Sciatic nerve (tissue), 2 donors: ENCODE results near the gene KIT. TPM values are rescaled to one million over a fixed set of nuclear protein-coding genes. Genes with fewer than 3 reads are reported as not detected.

Experiments used
- ATAC-seq: fragments of 200-7000 bp; cut with Tn5 transposase; one replicate; pipeline ENCODE4 v1.9.1; 2020; ENCODE audit warnings: mild to moderate bottlenecking, moderate library complexity
- DNase-seq: peaks from one replicate; pipeline ENCODE4 v3.0.0-alpha.2; 2020; ENCODE audit warnings: low spot score
- intact Hi-C: fragments of 100-400 bp; cut with DNase I; formaldehyde crosslinking; loops from one replicate; pipeline ENCODE4 v1.14.2; 2022
- total RNA-seq: library from RNA; stranded (reverse); fragmentation: NEBNext Ultra II Directional; extraction: Animal tissue kit (Norgen Biotek cat#: 25700); gene quantifications from one replicate; pipeline ENCODE4 v1.2.1, GENCODE V29; 2021
- donor health status: DM: no; HTN: no; CAD: no.
- donor health status: DM: no; HTN: no; CAD: no.

KIT gene
- total RNA-seq, 1 donor from 2014 or later, result 4.9 TPM

DNA sequence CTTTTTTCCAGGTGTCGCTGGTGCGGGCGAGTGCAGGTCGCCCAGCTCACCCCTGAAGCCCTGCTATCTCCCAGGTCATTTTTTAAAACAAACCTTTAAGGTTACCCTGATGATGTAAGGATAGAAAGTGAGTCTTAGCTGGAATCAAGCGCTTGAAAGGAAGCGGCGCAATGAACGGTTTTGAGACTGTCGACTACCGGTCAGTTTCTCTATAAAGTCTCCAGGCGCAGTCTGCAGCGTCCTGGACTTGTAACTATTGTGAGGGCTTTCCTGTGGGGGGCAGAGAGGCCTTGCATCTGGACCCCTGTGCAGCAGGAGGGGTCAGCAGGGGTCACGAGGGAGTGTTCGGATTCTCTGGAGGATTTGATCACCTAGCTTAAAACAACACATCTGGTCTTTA is 1.6 kb downstream of the KIT start:
- intact Hi-C loops, result no loop called here
- DNase-seq, result no peak
- peak; percentile 48 for ATAC-seq

DNA sequence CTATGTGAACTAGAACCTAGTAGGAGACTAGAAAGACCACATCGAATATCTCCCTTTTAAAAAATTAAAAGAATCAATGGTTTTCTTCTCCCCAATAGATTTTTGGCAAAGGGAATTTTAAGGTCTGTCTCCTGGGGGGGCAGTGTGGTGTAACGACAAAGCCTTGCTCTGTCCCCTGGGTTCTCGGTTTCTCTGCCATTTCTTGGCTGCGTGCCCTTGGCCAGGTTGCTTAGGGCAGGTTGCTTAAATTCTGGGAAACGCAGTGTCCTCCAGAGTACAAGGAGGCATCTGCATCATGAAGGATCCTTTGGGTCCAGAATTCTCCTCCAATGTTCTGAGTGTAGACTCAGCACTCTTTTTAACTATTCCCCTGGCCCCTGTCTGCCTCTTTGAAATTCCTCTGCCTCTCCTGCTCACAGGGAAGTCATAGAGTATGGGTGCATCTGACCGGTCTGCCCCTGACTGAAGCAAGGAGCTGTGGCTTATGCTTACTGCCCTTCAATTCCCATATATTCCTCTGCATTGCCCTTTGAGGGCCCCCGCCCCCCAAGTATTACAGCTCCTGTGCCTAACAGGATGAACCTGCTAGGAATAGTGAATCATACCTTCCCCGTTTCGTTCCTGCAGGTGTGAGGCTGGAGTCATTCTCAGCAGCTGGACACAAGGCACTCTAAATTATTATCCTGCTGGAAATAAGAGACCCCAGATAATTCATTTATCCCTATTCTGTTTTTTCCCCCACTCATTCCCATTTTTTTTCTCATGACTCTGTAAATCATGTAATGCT is 2.2 kb downstream of the KIT start:
- no peak for DNase-seq

DNA sequence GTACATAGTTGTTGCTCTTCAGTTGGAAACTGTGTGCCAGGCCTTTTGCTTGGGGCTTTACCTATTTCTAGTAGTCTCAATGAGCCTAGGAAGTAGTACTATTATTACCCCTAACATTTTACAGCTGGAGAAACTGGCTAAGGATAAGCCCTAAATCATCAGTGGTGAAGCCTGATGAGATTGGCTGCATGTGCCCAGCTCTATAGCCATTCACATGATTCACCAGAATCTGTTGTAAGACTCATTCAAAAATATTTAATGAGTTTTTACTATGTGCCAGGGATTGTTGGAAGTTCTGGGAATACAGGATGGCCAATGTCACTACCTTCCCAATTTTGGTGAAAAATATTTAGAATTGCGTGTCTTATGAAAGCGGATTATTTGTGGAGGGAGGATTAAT is 2.8 kb downstream of the KIT start:
- no peak for ATAC-seq
- intact Hi-C loops, result no loop called here
- DNase-seq, result no peak

More for the DNA sequence above, 2.2 kb downstream of the KIT start:
- ATAC-seq, result no peak
- intact Hi-C loops, result no loop called here

DNA sequence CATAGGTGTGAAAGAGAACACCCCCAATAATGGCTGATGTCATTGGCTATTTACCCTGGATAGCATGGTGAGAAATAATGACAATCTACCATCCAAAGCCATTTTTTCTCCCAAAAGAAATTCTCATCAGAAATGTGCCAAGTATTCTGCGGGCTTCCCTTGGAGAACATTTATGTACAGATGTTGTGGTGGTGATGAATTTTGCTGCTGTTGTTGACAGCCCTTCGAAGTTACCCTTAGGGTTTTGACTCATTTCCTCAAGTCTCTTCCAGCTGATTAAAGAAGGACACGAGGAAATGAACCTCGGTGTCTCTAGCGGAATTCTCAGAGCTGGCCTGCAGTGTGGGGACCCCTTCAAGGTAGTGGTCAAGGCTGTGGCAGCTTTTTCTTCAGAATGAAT is 3.4 kb downstream of the KIT start:
- DNase-seq (no peak), ATAC-seq (no peak)
- intact Hi-C loops, result no loop called here

DNA sequence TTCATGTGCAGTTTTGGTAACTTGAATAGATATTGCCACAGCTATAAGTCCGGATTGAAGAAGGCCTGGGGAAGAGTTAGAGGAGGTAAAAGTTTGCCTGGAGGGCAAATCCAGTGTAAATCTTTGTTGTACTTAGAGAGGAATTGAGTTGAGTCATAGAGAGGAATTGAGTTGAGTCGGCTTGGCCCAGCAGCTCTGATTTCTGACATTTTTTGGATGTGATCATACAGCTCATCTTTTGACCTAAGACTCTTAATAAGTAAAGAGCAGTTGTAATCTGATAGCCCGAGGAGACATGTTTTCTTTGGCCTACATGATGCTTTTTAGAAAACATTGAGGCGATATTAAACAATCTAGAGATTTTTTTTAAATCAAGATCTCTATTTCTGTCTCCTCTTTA is 3.9 kb downstream of the KIT start:
- intact Hi-C loops, result no loop called here
- ATAC-seq (no peak), DNase-seq (no peak)

DNA sequence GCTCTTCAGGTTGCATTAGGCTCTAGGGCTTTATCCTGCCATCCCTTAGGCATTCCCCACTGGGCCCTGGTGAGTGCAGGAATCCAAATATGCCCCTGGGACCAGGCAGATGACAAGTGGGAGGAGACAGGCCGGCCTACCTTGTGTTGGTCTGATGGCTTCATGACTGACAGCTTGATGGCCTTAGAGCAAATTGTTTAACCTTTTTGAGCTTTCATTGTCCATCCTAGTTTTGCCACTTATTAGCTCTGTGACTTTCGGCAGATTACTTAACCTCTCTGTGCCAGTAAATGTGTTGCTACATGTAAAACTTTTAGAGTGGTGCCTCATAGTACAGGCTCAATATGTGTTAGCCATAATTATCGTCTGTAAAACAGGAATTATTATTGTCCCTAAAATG is 4.4 kb downstream of the KIT start:
- intact Hi-C loops, result no loop called here
- DNase-seq, result no peak
- no peak for ATAC-seq

DNA sequence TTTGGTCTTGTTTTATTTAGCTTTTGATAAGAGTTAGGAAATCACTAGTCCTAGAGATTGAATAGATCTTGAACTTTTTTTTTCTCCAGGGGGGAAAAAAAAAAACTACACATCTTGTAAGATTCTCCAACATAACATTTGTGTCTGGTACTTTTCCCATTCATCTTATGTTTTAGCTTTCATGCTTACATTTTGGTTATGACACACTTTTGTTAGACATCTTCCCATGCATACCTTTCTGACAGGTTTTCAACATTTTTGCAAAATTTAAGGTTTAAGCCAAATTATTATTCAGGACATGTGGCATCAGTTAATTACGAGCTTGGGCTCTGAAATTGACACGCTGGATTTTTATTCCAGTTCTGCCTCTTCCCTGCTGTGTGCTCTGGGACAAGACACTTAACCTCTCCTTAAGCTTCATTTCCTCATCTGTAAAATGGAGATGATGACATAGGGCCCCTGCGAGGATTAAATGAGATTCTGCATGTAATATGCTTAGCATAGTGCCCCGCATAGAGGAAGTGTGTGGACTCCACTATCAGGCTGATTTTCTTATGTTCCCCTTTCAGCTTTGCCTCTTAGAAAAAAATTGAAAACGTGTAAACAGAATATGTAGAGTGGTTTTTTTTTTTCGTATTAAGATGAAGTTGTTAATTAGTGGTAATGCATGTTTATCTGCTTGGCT is 5.3 kb downstream of the KIT start:
- intact Hi-C loops, result no loop called here
- ATAC-seq (no peak), DNase-seq (no peak)

DNA sequence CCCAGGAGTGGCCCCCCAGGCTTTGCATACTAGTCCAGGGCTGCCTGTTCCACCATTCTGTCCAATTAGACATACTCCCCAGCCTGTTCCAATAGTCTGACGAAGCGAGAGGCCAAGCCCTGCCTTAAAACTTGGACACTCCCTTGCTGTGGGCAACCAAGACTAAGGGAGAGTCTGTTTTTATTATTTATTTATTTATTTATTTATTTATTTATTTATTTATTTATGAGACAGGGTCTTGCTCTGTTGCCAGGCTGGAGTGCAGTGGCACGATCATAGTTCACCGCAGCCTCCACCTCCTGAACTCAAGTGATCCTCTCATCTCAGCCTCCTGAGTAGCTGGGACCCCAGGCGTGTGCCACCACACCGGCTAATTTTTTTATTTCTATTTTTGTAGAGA is 6.6 kb downstream of the KIT start:
- DNase-seq (no peak), ATAC-seq (no peak)
- intact Hi-C loops, result no loop called here

DNA sequence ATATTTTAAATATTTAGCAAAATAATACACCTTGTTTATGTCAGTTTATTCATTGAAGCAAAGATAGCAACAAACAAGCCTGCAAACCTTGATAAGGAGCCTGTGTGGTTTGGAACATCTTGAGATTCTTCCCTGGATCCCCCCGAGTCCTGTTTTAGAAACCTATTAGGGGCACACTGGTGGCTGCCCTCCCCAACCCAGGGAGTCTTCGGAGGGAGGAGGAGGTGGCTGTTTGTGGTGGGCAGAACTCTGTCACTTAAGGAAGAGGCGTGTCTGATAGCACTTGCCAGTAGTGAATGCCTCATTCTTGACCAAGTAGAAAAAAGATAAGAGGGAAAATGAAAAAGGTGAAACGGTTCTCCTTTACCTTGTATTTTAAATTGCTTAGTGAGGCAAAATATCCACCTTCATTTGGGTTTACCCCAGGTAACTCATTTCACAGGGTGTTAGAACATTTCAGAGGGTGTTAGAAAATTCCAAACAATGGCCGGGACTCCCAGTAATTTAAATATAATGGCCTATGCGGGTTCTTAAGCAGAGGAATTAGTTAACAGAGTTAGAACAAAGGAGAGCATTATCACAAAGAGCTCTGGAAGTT is 10.4 kb downstream of the KIT start:
- no peak for DNase-seq
- no peak for ATAC-seq
- intact Hi-C loops, result no loop called here

DNA sequence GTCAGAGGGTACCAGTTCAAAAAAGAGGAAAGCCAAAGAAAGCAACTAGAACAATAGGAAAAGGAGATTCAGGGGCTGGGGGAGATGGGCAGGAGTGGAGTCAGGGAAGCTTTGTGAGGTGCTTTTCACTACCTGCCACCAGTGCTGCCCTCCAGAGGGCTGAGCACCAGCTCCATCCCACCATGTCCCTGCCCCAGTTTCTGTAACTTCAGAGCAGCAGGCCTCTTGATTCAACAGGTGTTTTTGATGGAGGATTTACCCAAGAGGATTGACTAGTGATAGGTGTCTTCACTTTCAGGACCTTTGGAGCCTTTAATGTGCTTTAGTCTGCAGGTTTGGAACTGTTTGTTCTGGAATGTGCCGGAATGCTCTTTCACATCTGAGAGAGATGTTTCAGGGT is 12.1 kb downstream of the KIT start:
- DNase-seq, result no peak
- no peak for ATAC-seq
- intact Hi-C loops, result no loop called here

DNA sequence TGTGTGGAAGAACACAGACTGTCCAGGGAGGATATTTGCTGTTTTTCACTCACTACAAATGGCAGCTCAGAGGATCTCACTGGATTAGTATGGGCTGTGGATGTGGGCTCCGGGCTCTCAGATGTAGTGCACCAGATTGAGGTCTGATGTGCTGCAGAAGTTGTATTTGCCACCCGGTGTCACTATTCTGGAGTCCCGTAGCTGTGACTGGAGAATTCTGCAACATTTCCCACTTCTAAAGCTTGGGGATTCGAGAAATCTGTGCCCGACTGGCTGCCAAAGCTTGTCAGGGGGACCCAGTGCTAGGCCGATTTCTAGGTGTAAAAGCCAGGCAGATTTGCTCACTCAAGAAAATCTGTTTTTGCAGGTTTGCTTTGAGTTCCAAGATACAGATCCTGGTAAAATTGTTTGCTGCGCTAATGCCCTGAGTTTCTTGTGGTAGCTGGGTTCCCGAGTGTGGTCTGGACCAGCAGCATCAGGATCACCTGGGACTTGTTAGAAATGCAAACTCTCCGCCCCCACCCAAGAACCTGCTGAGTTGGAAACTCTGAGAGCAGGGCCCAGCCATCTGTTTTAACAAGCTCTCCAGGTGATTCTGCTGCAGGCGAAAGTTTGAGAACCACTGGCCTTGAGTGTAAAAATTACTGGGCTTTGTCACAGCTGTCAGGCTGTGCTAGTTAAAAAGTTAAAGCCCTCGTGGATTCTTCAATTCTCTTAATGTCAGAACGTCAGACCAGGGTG is 18.1 kb downstream of the KIT start:
- ATAC-seq (no peak), DNase-seq (no peak)
- intact Hi-C loops, result no loop called here

DNA sequence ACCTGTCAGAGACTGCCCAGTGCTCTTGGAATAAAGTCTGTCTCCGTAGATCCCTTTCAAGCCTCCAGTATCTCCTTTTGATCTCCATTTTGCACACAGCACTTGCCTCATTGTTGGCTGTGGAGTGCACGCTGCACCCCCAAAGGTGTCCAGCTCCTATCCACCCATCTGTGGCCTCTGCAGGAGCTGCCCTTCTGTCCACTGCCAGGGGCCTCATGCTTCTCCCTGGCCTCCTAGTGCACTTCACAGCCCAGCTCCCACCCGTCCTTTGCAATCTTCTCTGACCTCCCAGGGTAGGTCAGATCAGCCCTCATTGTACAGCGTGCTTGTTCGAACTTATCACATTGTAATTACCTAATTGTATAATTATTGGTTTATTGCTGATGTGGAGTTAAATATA is 18.9 kb downstream of the KIT start:
- no peak for ATAC-seq
- intact Hi-C loops, result no loop called here

DNA sequence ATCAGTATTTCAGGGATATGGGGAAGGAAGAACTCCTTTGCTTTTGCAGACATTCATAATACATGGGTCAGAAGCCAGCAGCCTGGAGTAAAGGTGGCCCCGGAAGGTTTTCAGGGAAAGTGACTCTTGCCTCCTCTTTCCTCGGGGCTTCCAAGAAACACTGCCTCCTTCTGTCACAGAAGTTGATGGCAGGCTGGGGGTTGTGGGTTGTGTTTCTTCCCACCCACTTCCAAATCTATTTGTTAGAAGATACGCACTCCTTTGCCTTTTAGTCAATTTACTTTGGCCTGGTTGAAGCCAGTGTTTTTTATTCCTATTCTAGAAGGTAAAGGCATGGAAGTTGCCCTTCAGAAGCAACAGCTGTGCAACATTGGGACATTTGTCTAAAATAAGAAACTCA is 19.7 kb downstream of the KIT start:
- no peak for DNase-seq
- no peak for ATAC-seq
- intact Hi-C loops, result no loop called here

More for the DNA sequence above, 18.9 kb downstream of the KIT start:
- DNase-seq, result no peak

DNA sequence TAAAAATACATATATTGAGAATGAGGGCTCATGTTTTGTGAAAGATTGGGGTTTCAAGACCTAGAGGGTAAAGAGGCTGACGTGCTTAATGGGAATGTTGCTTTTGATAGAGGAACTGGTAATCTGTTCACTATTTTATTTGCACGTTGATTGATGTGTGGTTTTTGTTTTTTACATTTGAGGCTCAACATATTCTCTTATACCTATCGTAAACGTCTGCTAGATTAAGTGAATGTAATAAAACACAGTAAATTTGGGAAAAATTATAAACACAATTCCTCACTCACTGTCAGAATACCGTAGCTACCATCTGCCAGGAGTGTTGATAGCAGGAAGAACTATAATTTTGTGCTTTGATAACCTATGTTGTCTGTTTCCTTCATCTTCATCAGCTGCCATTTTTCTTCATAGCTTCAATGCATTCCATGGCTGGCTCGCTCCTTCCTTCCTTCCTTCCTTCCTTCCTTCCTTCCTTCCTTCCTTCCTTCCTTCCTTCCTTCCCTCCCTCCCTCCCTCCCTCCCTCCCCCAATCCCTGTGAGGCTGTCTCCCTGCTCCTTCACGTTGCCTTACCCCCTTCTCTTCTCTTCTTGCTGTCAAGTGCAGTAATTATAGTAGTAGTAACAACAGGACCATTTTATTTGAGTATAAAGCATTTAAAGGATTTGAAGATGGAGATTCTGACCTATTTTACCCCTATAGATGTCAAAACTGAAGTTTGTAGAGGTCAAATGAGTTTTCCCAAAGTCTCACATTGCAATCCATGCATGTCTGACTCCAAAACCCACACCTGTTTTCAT is 20.3 kb downstream of the KIT start:
- no peak for ATAC-seq
- intact Hi-C loops, result no loop called here

DNA sequence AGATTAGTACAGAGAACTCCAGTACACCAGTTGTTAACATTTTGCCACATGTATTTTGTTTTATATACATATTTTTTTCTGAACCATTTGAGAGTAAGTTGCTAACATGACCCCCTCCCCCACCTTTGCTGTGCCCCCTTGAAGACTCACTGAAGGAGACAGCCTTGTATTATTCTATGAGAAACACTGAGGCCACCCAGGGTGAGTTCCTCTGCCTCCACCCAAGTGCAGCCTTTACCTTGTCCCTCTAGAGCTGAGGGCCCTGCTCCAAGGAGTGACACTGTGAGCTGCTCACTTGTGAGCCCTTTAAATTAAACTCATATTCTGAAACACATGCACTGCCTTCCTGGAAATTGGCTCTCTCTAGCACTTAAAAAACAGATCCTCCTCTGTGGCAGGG is 21.1 kb downstream of the KIT start:
- ATAC-seq (no peak), DNase-seq (no peak)
- intact Hi-C loops, result no loop called here

More for the DNA sequence above, 20.3 kb downstream of the KIT start:
- no peak for DNase-seq

DNA sequence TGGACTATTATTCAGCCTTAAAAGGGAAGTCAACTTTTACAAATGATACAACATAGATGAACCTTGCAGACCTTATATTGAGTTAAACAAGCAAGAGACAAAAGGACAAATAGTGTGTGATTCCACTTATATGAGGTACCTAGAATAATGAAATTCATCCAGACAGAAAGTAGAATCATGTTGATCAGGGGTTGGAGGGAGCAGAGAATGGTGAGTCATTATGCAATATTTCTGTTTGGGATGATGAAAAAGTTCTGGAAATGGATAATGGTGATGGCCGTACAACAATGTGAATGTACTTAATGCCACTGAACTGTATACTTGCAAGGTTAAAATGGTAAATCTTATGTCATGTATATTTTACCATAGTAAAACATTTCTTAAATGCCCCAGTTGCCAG is 22.1 kb downstream of the KIT start:
- intact Hi-C loops, result no loop called here
- ATAC-seq, result no peak
- DNase-seq, result no peak

DNA sequence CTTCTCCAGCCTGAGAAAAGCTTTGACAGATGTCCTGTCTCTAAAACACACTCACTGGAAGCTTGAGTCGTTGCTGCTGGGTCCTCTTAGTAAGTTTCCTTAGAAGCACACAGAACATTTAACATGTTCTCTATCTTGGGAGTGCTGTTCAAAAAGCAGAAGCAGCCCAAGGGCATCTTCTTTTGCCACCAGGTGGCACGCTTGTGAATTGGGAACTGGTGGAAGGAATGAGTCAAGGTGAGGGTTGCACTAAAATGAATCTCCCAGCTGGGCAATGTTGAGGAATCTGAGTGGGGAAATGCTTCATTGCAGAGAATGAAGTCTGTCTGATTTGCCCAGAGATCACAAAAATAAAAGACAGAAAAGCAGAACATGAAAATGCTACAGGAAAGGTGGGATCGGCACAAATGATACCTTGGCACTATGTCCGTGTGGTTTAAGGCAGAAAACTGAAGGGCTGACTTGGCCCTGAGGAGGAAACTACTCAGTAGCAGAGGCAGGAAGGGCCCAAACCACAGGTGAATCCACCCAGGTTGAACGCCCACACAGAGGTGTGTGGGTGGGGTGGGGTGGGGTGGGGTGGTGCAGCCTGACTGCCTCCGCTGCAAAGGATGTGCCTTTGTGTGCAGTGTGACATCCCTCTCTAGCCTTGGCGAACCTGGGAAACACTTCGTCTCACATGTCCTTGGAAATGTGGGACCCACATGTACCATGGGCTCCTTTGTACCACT is 26.0 kb downstream of the KIT start:
- intact Hi-C loops, result no loop called here
- DNase-seq, result no peak
- no peak for ATAC-seq

DNA sequence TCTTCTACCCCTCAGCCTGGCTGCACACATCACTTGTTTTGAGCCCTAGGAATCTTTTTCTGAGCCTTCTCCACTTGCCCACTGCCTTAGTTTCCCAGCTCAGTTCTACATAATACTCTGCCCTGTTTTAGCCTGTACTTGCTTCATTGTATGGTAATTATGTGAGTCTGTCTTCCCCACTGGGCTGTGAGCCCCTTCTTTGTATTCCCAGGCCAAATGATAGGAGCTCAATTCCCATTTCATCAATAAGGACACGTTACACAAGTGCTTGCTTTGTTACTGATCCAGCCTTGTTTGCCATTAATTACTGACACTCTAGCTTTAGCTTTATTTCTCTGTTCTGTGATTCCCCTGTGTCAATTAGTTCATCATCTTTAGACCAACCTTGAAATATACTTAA is 28.1 kb downstream of the KIT start:
- no peak for DNase-seq
- intact Hi-C loops, result no loop called here
- ATAC-seq, result no peak
